CD4-positive, alpha-beta T cell treated with Interleukin-17A for 4 hours (primary cell): ENCODE results near the gene FUZ.

ENCODE experiments used
- DNase-seq: peaks from one replicate; pipeline ENCODE4 v3.0.0-alpha.2; 2020; ENCODE audit warnings: mixed read lengths

Gene FUZ

GRCh38 chr19:49776371-49776764 is 36.7 kb downstream of the FUZ start:
- DNase-seq = no peak

DNA sequence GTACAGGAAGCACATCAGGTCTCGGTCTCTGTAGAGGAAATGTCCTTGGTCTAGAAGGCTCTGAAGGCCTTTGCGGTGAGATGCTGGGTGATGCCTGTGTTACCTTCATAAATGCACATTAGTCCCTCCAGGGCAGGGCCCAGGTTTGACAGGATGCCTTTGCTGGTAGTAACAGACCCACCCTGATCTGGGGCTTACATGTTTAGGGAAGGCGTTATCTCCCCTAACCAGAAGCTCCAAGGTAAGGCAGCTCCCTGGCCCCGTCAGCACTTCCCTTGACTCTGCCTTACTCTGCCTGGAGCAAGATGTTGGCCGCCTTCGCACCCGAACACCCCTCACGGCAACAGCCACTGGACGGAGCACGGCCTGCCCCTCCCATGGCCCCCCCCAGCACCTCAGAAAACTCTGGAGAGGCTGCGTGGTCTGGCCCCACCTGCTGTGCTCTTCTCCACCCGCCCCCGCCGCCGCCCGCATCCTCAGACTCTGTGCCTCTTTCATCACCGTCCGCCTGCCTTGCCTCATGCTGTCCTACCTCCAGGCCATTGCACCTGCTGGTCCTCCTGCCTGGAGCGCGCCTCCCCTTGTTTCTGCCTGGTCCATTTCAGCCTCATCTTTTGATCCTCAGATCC is 37.2 kb downstream of the FUZ start:
- DNase-seq = no peak

- DNase-seq = no peak
Observed at GRCh38 chr19:49774969-49775368, 38.1 kb downstream of the FUZ start.

DNA sequence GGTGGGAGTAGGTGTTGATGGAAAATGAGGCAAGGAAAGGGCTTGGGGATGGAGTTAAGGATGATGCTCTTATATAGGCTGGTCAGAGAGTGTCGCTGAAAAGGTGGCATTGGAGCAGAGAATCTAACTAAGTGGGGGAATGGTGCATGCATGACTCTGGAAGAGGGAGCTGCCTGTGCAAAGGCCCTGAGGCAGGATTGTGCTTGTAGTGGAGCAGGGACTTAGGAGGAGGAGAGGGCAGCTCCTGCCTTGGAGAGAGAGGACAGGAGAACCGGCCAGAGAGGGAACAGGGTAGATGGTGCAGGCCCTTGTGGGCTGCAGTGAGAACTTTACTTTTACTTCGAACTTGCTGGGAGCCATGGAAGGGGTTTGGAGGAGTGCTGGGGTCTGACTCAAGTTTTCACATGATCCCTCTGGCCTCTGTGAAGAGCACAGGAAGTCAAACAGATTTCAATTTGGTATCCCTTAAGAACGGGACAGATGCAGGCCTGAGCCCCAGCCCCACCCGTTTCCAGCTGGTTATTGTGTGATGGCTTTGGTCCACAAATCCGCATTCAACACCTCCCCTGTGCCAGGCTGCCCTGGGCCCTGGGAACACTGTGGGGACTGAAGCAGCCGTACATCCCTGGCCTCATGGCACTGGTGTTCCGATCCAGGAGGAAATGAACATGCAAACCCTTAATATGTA is 39.3 kb downstream of the FUZ start:
- no peak for DNase-seq

GRCh38 chr19:49772850-49773432 is 40.2 kb downstream of the FUZ start:
- DNase-seq = no peak

DNA sequence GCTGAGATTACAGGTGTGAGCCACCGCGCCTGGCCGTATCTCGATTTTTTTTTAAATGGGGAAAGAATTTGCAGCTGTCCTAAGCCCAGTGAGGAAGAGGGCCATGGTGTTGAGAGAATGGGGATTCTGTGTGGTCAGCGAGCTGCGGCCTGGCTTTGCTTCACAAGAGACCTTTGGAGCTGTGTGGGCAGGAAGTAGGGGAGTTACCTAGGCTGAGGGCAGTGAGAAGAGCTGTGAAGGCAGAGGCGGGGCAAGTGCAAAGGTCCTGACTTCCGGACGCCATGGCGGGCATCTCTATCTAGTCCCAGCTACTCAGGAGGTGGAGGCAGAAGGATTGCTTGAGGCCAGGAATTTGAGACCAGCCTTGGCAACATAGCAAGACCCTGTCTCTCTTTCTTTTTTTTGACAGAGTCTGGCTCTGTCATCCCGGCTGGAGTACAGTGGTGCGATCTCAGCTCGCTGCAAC is 41.4 kb downstream of the FUZ start:
- no peak for DNase-seq

DNA sequence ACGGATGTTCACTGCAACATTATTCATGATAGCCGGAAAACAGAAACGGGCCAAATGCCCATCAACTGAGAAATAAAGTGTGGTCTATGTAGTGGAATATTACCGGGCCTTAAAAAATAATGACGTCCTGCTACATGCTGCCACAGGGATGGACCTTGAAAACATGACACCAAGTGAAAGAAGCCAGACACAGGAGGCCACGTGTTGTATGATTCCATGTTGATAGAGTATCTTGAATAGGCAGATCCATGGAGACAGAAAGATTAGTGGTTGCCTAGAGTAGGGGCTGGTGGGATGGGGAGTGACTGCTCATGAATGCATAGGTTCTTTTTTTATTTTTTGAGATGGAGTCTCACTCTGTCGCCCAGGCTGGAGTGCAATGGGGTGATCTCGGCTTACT is 42.6 kb downstream of the FUZ start:
- DNase-seq = no peak

- DNase-seq = no peak
Observed at GRCh38 chr19:49767967-49768581, 45.0 kb downstream of the FUZ start.

DNA sequence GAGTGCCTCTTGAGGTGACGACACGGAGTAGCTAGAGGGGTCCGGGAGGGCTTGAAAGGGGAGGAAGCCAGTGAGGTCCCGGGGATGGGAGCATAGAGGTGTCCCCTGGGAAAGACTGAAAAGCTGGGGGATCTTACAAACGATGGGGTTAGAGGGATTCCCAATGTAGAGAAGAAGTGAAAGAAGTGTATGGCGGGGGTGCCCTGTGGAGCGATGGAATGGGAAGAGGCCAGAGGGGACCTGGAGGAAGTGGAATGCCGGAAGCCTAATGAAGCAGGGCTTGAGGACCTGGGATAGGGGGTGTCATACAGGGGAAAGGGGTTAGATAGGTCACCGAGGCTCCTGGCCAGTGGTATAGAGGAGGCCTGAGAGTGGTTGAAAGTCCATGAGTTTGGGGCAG is 45.7 kb downstream of the FUZ start:
- no peak for DNase-seq

DNA sequence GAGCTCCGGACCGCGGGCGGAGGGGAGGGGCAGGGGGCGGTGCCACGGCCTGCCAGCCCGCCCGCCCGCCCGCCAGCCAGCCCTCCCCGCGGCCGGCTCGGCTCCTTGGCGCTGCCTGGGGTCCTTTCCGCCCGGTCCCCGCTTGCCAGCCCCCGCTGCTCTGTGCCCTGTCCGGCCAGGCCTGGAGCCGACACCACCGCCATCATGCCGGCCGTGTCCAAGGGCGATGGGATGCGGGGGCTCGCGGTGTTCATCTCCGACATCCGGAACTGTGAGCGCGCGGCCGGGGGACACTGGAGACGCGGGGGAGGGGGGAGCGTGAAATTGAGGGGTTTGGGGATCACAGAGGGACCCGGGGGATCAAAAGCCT is 46.2 kb downstream of the FUZ start, which contains the start of gene AP2A1:
Gene AP2A1, plus strand, starts transcription at position 72 of the 370 bp plus-strand sequence. Its CDS starts 133 bp downstream, at position 205.
- DNase-seq = no peak

DNA sequence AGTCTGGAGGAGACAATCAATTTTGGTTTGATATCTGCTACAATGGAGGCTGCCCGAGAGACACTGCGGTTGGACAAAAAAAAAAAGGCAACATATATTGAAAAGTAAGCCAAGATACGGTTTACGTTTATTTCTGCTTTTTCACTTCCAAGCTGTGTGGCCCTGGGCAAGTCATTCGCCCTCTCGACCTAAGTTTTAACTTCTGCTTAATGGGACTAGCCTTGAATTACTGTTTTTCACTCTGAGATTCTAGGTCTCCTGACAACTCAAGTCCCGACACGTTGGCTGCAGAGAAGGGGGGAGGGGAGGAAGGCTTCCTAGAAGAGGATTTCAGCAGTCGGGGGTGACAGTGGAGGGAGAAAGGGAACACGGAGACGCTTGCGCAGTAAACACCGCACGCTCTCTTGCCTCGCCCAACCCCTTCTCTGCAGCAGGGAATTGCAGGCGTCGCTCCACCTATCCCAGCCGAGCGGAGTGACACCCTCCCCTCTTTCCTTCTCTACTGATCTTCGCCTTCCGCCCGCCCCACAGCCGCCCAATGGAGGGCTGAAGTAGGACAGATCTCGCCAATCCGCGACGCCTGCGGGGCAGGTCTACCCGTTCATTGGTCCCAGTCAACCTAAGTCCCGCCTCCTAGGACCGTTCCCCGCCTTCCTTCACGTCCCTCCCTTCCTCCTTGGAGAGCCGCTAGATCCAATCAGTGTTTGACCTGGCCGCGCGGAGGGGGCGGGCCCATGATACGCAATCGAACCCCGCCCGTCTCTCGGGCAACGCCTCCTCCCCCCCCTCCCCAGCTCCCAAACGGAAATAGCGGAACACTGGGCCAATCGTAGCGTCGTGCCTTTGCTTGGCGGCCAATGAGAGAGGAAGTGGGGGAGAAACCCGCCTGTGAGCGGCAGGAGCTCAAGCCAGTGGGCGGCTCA is 46.8 kb downstream of the FUZ start:
- peak; percentile 100 for DNase-seq

DNA sequence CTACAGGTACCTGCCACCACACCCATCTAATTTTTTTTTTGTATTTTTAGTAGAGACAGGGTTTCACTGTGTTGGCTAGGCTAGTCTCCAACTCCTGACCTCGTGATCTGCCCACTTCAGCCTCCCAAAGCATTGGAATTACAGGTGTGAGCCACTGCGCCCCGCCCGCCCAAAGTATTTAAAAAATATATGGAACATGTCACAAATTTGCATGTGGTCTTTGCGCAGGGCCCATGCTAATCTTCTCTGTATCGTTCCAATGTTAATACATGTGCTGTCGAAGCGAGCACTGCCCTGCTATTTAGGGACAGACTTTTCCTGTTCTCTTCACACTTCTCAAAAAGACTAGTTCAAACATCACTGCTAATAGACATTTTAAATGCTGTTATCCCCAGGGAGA is 48.8 kb downstream of the FUZ start:
- no peak for DNase-seq

- no peak for DNase-seq
Observed at GRCh38 chr19:49763230-49763629, 49.9 kb downstream of the FUZ start, which contains the start of gene TSKS. Gene TSKS, minus strand, starts transcription at chr19:49763306. Its CDS starts 59 bp downstream, at chr19:49763247.

DNA sequence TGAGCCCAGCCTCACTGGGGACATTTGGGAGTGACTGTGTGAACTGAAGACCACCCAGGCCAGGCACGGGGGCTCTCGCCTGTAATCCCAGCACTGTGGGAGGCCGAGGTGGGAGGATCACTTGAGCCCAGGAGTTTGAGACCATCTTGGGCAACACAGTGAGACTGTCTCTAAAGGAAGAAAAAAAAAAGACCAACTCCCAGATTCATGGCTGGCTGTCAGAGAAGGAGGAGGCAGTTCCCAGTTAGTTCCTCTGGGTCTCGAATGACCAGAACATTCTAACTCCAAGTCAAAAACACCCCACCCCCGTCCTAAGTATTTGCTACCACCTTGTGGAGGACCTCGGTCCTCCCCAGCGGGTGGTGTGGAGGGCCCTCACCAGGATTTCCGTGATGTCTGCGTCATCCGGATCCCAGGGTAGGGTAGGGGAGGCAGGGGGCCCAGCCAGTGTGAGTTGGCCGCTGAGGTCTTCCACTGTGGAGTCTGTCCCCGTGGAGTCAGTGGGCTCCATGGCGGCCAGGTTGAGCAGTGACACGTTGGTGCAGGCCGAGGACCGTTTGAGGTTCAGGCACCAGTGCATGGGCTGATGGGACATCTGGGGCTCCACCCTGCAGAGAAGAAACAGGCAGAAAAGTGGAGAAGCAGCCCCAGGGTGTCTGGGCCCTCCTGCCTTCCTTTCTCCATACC is 51.3 kb downstream of the FUZ start:
- DNase-seq = peak; percentile 48

DNA sequence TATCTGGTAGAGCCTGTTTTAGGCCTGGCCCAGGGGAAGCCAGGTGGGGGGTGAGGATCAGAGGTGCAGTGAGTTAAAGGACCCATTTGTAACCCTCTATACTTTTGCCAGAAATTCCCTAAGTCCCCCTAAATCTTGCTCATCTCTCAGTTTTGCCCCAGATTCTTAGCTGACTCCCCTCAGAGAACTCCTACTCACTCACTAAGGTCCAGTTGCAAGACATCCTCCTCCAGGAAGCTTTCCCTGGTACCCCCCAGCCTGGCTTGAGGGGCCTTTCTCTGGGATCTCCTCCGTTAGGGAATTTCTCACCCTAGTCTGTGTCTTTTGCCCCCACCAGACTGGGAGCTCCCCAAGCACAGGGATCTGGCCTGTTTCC is 51.9 kb downstream of the FUZ start:
- no peak for DNase-seq

DNA sequence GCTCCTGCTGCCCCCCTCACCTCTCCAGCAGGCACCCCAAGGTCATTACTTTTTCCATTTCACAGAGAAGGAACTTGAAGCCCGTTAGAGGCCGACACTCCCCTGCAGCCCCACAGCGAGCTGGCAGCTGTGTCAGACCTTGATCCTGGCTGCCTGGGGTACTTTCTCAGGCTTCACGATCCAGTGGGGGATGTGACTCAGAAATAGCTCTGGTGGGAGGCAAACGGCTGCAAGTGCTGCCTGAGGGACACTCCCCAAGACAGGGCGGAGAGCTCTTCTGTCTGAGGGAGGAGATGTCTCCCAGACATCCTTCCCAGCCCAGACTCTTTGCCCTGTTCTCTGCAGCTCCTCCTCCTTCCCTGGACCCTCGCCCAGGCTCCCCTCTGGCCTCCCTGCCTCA is 54.8 kb downstream of the FUZ start:
- no peak for DNase-seq
